Colonic mucosa (tissue), 4 donors: ENCODE measurements around the gene ARVCF. TPM values are rescaled to one million over a fixed set of nuclear protein-coding genes. Genes with fewer than 3 reads are reported as not detected.

Source experiments
- DNase-seq: peaks from one replicate; pipeline ENCODE4 v3.0.0-alpha.2; 2020
- H3K27ac ChIP-seq: fragments of 200-600 bp; one replicate; pipeline ENCODE4 v1.8.0; 2021
- H3K27me3 ChIP-seq: fragments of 200-600 bp; one replicate; pipeline ENCODE4 v1.8.0; 2021
- H3K36me3 ChIP-seq: fragments of 200-600 bp; one replicate; pipeline ENCODE4 v1.8.0; 2021
- H3K4me1 ChIP-seq: fragments of 200-600 bp; one replicate; pipeline ENCODE4 v1.8.0; 2021; ENCODE audit warnings: mild to moderate bottlenecking
- H3K4me3 ChIP-seq: fragments of 200-600 bp; one replicate; pipeline ENCODE4 v1.8.0; 2021
- H3K9ac ChIP-seq, 2 donors: one replicate each; pipeline ENCODE4 v1.7.0; 2013; ENCODE audit warnings: control low read depth in 2 of 2, low read depth in 2 of 2, low read length in 2 of 2
- H3K9me3 ChIP-seq: fragments of 200-600 bp; one replicate; pipeline ENCODE4 v1.8.0; 2021
- intact Hi-C: fragments of 100-400 bp; cut with DNase I; formaldehyde crosslinking; loops from one replicate; pipeline ENCODE4 v1.14.1; 2022
- total RNA-seq, 2 donors: library from RNA; stranded (reverse); fragmentation: NEBNext Ultra II Directional in 1 of 2; extraction: Animal tissue kit (Norgen Biotek cat#: 25700) in 1 of 2; gene quantifications; one replicate each; pipeline ENCODE4 v1.2.1, GENCODE V29; 2021
- TF ChIP-seq, protein P1 (sequence below): fragments of 200-600 bp; IDR thresholded peaks from one replicate; pipeline ENCODE4 v1.8.0; 2022; ENCODE audit warnings: antibody characterized with exemption, mild to moderate bottlenecking
- donor health status: healthy.
- donor health status: DM: no; HTN: no; CAD: no.
- donor health status: DM: no; HTN: no; CAD: no.

ARVCF gene
- total RNA-seq, 2 donors from 2014 or later, result 11.7 to 18.5 TPM

DNA sequence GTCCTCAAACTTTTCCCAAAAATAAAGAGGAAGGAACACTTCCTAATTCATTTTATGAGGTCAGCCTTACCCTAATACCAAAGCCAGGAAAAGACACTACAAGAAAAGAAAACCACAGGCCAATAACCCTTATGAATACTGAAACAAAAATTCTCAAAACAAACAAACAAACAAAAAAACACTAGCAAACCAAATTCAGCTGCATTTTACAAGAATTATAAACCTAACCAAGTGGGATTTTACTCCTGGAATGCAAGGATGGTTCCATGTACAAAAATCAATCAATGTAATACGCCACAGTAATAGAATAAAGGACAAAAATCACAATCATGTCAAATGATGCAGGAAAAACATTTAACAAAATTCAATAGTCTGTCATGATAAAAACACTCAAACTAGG lies 13.3 kb downstream of the ARVCF start:
- Histone ChIP-seq H3K9ac (no peak overlapping the region), H3K36me3 (no peaks in the 10 kb centered on the region), H3K27ac (no peak overlapping the region), H3K27me3 (no peaks in the 10 kb centered on the region), H3K9me3 (no peaks in the 10 kb centered on the region), H3K4me3 (no peak overlapping the region), H3K4me1 (no peaks in the 10 kb centered on the region)
- TF ChIP-seq, protein P1, sequence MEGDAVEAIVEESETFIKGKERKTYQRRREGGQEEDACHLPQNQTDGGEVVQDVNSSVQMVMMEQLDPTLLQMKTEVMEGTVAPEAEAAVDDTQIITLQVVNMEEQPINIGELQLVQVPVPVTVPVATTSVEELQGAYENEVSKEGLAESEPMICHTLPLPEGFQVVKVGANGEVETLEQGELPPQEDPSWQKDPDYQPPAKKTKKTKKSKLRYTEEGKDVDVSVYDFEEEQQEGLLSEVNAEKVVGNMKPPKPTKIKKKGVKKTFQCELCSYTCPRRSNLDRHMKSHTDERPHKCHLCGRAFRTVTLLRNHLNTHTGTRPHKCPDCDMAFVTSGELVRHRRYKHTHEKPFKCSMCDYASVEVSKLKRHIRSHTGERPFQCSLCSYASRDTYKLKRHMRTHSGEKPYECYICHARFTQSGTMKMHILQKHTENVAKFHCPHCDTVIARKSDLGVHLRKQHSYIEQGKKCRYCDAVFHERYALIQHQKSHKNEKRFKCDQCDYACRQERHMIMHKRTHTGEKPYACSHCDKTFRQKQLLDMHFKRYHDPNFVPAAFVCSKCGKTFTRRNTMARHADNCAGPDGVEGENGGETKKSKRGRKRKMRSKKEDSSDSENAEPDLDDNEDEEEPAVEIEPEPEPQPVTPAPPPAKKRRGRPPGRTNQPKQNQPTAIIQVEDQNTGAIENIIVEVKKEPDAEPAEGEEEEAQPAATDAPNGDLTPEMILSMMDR, result no peak
- intact Hi-C loops, result no loop called here
- DNase-seq, result no peak

- H3K27ac ChIP-seq, result no peak overlapping the region
Measured at GRCh38 chr22:20002636-20003035, 14.0 kb downstream of the ARVCF start.

DNA sequence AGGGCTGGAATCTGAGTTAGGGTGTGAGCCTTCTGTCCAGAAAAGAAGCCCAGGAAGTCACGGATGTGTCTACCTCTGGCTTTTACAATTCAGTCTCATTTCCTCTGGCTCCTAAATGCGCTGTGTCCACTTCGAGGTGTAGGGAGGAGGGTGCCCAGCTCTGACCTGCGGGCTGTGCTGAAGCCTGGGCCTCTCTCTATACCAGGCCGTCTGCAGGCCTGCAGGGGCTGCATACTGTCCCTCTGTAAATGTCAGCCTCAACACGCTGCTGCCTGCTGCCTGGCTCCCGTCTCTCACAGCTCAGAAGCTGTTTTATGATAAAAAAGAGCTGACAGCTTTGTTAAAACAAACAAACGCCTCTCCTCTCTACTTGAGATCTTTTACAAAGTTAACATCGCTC lies 14.5 kb downstream of the ARVCF start:
- no peaks in the 10 kb centered on the region for H3K27me3 ChIP-seq
- intact Hi-C loops, result no loop called here
- TF ChIP-seq, protein P1, result no peak
- no peak overlapping the region for H3K27ac ChIP-seq
- peak overlapping the region in 1 of 2 donors; percentile 1 for H3K9ac ChIP-seq
- no peaks in the 10 kb centered on the region for H3K9me3 ChIP-seq
- H3K4me1 ChIP-seq, result no peaks in the 10 kb centered on the region
- H3K4me3 ChIP-seq, result no peak overlapping the region
- DNase-seq, result no peak
- no peaks in the 10 kb centered on the region for H3K36me3 ChIP-seq

More at GRCh38 chr22:20002636-20003035, 14.0 kb downstream of the ARVCF start:
- intact Hi-C loops, result no loop called here
- H3K36me3 ChIP-seq, result no peaks in the 10 kb centered on the region
- no peak for DNase-seq
- H3K9ac ChIP-seq, result no peak overlapping the region
- no peaks in the 10 kb centered on the region for H3K9me3 ChIP-seq
- TF ChIP-seq, protein P1, result no peak
- no peak overlapping the region for H3K4me3 ChIP-seq
- H3K27me3 ChIP-seq, result no peaks in the 10 kb centered on the region
- H3K4me1 ChIP-seq, result no peaks in the 10 kb centered on the region

GRCh38 chr22:20001082-20001638 lies 15.5 kb downstream of the ARVCF start:
- Histone ChIP-seq H3K4me3 (no peak overlapping the region), H3K4me1 (no peaks in the 10 kb centered on the region), H3K9me3 (no peaks in the 10 kb centered on the region), H3K27ac (no peak overlapping the region), H3K9ac (no peak overlapping the region), H3K36me3 (no peaks in the 10 kb centered on the region), H3K27me3 (no peaks in the 10 kb centered on the region)
- DNase-seq, result no peak
- intact Hi-C loops, result no loop called here
- TF ChIP-seq, protein P1, result no peak

GRCh38 chr22:20000246-20001081 lies 16.2 kb downstream of the ARVCF start:
- H3K27ac ChIP-seq, result no peak overlapping the region
- intact Hi-C loops, result no loop called here
- no peak for DNase-seq
- TF ChIP-seq, protein P1, result no peak
- H3K9me3 ChIP-seq, result no peaks in the 10 kb centered on the region
- H3K4me3 ChIP-seq, result no peak overlapping the region
- no peaks in the 10 kb centered on the region for H3K36me3 ChIP-seq
- no peaks in the 10 kb centered on the region for H3K27me3 ChIP-seq
- no peaks in the 10 kb centered on the region for H3K4me1 ChIP-seq
- H3K9ac ChIP-seq, result no peak overlapping the region
